Progenitor cell of endocrine pancreas (in vitro differentiated cells): ENCODE data around the gene SLC5A2. TPM values are rescaled to one million over a fixed set of nuclear protein-coding genes. Genes with fewer than 3 reads are reported as not detected.
"Not testable (repeated sequence)": the region's sequence is repeated elsewhere in the genome, so short reads cannot be mapped to it uniquely, and the experiment has no call there.

ENCODE experiments used
- DNase-seq: peaks from one replicate; pipeline ENCODE4 v3.0.0; 2021; ENCODE audit warnings: low spot score; ENCODE audit not compliant: unreplicated experiment
- H3K27ac Mint-ChIP-seq: 2 replicates; pipeline ENCODE4 v1.8.0; 2021; ENCODE audit warnings: mild to moderate bottlenecking, moderate library complexity, mixed read lengths
- H3K27me3 Mint-ChIP-seq: 2 replicates; pipeline ENCODE4 v1.8.0; 2021; ENCODE audit warnings: mixed read lengths
- H3K36me3 Mint-ChIP-seq: 2 replicates; pipeline ENCODE4 v1.8.0; 2022; ENCODE audit warnings: mixed read lengths; ENCODE audit not compliant: insufficient read depth
- H3K4me1 Mint-ChIP-seq: 2 replicates; pipeline ENCODE4 v1.8.0; 2021; ENCODE audit warnings: low read depth, mixed read lengths
- H3K4me3 Mint-ChIP-seq: 2 replicates; pipeline ENCODE4 v1.8.0; 2021; ENCODE audit warnings: low read depth, mild to moderate bottlenecking, moderate library complexity, mixed read lengths
- H3K9me3 Mint-ChIP-seq: 2 replicates; pipeline ENCODE4 v1.8.0; 2021; ENCODE audit warnings: low read depth, mixed read lengths
- total RNA-seq: library from RNA; stranded (reverse); gene quantifications from 2 replicates; pipeline ENCODE4 v1.2.1, GENCODE V29; 2021
- TF ChIP-seq, protein P1 (sequence below): fragments of 200-600 bp; sonication (generic); IDR thresholded peaks from one replicate; pipeline ENCODE4 v1.5.0; 2021; ENCODE audit warnings: antibody characterized with exemption, mild to moderate bottlenecking; ENCODE audit not compliant: unreplicated experiment

Gene SLC5A2
- total RNA-seq, 1 donor from 2014 or later: 0.29 TPM

DNA sequence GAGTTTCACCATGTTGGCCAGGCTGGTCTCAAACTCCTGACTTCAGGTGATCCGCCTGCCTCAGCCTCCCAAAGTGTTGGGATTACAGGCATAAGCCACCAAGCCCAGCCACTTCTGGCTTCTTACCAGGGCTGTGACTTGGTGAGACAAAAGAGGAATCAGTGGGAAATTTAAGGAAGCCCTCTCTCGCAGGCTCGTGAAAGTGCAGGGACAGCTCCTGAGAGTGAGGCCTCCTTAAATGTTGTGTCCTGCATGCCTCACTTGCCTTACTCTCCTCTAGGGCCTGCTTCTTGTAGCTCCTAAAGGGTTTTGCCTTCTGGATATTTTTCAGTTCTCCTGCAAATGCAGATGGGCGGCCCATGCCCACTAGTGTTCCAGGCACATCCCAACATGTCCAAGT lies 50.0 kb downstream of the SLC5A2 start:
- DNase-seq: no peak

DNA sequence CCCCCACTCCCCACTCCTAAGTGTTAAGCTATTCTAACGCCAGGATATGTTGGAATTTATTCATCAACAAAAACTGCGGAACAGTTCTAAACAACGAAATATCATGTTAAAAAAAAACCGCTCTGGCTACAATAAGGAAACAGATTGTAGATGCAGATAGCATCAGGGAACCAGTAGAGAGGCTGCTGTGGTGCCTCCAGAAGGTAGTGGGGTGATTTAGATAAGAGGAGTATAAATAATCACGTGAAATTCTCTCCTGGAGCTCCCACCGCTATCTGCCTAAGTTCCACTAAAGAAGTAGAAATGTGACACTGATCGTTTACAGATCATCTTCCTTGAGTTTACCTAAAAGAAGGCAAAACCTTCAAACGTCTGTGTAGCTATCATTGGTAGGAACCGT lies 52.8 kb downstream of the SLC5A2 start:
- DNase-seq: no peak

More for the DNA sequence above, 50.0 kb downstream of the SLC5A2 start:
- Mint-ChIP-seq H3K9me3 (no peaks in the 10 kb centered on the region), H3K27me3 (peaks cover 5% of the 10 kb centered on the region), H3K36me3 (no peaks in the 10 kb centered on the region), H3K4me3 (no peak overlapping the region), H3K27ac (no peak overlapping the region), H3K4me1 (peaks cover 3% of the 10 kb centered on the region)
- TF ChIP-seq, protein P1, sequence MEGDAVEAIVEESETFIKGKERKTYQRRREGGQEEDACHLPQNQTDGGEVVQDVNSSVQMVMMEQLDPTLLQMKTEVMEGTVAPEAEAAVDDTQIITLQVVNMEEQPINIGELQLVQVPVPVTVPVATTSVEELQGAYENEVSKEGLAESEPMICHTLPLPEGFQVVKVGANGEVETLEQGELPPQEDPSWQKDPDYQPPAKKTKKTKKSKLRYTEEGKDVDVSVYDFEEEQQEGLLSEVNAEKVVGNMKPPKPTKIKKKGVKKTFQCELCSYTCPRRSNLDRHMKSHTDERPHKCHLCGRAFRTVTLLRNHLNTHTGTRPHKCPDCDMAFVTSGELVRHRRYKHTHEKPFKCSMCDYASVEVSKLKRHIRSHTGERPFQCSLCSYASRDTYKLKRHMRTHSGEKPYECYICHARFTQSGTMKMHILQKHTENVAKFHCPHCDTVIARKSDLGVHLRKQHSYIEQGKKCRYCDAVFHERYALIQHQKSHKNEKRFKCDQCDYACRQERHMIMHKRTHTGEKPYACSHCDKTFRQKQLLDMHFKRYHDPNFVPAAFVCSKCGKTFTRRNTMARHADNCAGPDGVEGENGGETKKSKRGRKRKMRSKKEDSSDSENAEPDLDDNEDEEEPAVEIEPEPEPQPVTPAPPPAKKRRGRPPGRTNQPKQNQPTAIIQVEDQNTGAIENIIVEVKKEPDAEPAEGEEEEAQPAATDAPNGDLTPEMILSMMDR: no peak

DNA sequence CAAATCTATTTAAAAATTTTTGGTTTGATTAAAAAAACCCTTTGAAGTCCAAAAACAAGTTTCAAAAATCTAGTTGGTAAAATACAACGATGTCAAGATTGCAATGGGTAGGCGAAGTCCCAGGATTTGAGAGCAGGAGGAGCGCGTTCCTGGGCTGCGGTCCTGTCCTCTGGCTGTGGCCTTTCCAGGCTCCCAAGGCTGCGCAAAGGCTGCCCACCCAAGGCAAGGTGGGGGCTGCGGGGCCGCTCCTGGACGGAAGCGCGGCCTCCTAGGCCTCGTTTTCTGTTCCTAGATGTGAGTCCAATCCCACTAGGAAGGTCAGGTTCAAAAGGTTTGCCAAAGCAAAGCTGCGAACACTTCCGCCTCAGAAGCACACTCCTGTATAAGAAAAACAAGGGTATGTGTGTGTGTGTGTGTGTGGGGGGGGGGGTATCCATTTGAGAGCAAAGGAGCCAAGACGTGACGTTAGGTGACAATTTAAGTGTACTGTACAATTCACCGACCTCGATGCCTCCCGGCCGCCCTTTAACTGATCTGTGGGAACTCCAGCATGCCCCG lies 54.0 kb downstream of the SLC5A2 start:
- Mint-ChIP-seq H3K36me3 (no peaks in the 10 kb centered on the region), H3K4me3 (no peak overlapping the region)

More for the DNA sequence above, 52.8 kb downstream of the SLC5A2 start:
- Mint-ChIP-seq H3K9me3 (peaks cover 13% of the 10 kb centered on the region), H3K4me3 (no peak overlapping the region), H3K4me1 (no peaks in the 10 kb centered on the region), H3K27ac (no peak overlapping the region), H3K27me3 (peaks cover 5% of the 10 kb centered on the region), H3K36me3 (no peaks in the 10 kb centered on the region)
- TF ChIP-seq, protein P1: no peak

DNA sequence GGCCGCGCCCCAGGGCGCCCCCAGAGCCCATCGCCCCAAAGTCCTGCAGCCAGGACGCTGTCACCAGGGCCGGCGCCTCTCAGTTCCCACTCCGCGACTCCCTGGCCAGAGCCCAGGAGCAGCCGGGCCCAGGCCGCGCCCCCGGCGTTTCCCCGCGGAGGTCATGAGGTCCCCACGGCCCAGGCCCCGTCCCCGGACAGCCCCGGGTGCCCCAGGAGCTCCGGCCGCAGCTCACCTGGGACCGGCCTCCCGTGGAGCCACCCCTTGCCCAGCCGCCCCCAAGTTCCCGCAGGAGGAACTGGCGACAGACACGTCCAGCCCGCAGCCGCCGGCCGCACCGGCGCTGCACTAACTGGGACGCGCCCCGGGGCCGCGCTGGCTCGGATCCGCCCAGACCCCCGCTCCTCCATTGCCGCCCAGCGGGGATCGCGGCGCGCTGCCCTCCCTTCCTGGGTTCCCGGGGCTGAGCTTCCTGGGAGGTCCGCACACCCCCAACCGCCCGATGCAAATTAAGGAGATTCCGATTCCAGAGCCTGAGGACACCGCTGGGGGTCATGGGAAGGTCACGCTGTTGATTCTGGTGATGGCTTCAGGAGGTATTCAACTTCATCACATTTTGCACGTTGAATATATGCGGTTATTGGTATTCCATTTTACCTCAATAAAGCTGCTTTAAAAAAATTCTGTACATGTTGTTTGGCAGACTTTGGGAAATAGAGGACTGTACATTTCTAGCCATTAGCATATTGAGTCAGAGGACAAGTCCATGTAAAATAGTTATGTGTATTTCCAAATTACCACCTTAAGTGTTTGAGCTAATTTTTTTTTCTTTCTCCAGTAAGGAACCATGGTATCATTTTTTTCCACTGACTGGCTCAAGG lies 54.7 kb downstream of the SLC5A2 start:
- Mint-ChIP-seq H3K9me3 (peaks cover 24% of the 10 kb centered on the region), H3K27ac (no peak overlapping the region), H3K36me3 (no peaks in the 10 kb centered on the region), H3K4me3 (peak overlapping the region; percentile 66), H3K27me3 (peaks cover 5% of the 10 kb centered on the region), H3K4me1 (no peaks in the 10 kb centered on the region)
- DNase-seq: peak; percentile 13
- TF ChIP-seq, protein P1: no peak

More for the DNA sequence above, 54.0 kb downstream of the SLC5A2 start:
- peaks cover 19% of the 10 kb centered on the region for H3K9me3 Mint-ChIP-seq
- H3K27ac Mint-ChIP-seq: no peak overlapping the region
- H3K4me1 Mint-ChIP-seq: no peaks in the 10 kb centered on the region
- H3K27me3 Mint-ChIP-seq: peaks cover 5% of the 10 kb centered on the region
- TF ChIP-seq, protein P1: no peak
- no peak for DNase-seq

DNA sequence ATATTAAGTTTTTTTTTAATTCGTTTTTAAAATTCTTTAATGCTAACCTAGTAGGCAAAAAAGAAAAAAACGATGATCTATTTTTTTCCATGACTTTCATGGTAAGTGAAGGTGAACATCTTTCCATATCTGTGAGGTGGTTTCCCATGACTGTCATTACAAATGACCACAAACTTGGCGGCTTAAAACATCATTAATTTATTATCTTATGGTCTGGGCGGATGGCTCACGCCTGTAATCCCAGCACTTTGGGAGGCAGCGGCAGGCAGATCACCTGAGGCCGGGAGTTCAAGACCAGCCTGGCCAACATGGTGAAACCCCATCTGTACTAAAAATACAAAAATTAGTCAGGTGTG lies 55.3 kb downstream of the SLC5A2 start:
- H3K4me3 Mint-ChIP-seq, H3K27me3 Mint-ChIP-seq, H3K36me3 Mint-ChIP-seq, H3K4me1 Mint-ChIP-seq, H3K27ac Mint-ChIP-seq, DNase-seq: not testable (repeated sequence)
- peaks cover 24% of the 10 kb centered on the region for H3K9me3 Mint-ChIP-seq

DNA sequence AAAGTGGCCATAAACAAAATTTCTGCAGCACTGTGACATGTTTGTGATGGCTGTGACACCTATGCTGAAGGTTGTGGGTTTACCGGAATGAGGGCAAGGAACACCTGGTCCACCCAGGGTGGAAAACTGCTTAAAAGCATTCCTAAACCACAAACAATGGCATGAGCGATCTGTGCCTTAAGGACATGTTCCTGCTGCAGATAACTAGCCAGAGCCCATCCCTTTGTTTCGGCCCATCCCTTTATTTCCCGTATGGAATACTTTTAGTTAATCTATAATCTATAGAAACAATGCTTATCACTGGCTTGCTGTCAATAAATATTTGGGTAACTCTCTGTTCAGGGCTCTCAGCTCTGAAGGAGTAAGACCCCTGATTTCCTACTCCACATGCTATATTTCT lies 56.8 kb downstream of the SLC5A2 start:
- not testable (repeated sequence) for H3K4me3 Mint-ChIP-seq, H3K27ac Mint-ChIP-seq, H3K36me3 Mint-ChIP-seq, DNase-seq, H3K27me3 Mint-ChIP-seq, H3K4me1 Mint-ChIP-seq
- H3K9me3 Mint-ChIP-seq: peaks cover 28% of the 10 kb centered on the region

Other genes starting within 250 kb of the SLC5A2 start
- gene ITGAM, start 223.1 kb upstream of the SLC5A2 start, total RNA-seq: not detected in 2 replicates
- gene ITGAX, start 127.9 kb upstream of the SLC5A2 start, total RNA-seq: not detected in 2 replicates
- gene ITGAD, start 89.8 kb upstream of the SLC5A2 start, total RNA-seq: not detected in 2 replicates
- not detected in 2 replicates for gene COX6A2, start 54.8 kb upstream of the SLC5A2 start, total RNA-seq
- gene ZNF843, start 40.3 kb upstream of the SLC5A2 start, total RNA-seq: 1.2 and 1.4 TPM in 2 replicates
- 14.6 and 14.8 TPM in 2 replicates for gene ARMC5, start 23.6 kb upstream of the SLC5A2 start, total RNA-seq
- gene TGFB1I1, start 11.0 kb upstream of the SLC5A2 start, total RNA-seq: 4.5 and 5.0 TPM in 2 replicates
- 65.1 and 65.7 TPM in 2 replicates for gene RUSF1, start 25.3 kb downstream of the SLC5A2 start, total RNA-seq
- not detected in 2 replicates for gene AHSP, start 44.8 kb downstream of the SLC5A2 start, total RNA-seq